Stimulated activated CD4-positive, alpha-beta T cell treated with anti-CD3 and anti-CD28 coated beads, Interleukin-4, amount 100 ng/mL, for 1 hour (primary cell): ENCODE results near the gene SYNPO.

Experiments used
- DNase-seq: peaks from one replicate; pipeline ENCODE4 v3.0.0-alpha.2; 2020

The SYNPO gene

DNA sequence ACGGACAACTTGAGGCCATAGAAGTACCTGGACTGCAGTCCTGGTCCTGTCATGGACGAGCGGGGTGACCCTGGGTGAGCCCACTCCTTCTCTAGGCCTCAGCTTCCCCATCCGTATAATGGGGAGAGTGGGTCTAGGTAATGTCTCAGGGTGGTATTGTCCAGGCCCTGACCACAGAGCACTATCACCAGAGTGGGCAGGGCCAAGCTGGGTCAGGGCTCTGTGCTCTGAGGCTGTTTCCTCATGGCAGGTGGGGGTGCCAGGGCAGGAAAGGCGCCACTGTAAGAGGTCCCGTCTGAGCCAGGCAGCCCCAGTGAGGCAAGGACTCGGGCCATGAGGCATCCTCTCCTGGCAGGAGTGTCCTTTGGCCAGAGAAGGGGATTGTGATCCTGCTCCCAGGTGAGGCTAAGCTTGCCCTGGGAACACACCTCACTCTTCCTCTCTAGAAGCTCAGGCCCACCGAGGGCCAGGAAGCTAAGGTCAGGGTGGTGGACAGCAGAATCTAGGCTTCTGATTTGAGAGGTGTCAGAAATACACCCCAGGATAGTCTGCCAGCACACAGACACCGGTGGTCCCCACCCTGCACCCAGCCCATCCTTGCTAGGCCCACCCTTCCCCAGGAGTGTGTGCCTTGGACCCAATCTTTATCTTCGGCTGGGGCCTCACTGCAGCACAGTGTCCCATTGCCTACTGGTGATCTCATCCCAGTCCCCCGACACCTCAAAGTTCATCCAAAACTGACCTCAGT is 19.1 kb downstream of the SYNPO start:
- no peak for DNase-seq

- DNase-seq, result no peak
Measured at GRCh38 chr5:150660108-150660831, 19.8 kb downstream of the SYNPO start.

- DNase-seq, result no peak
Measured at GRCh38 chr5:150661086-150661485, 20.6 kb downstream of the SYNPO start, which contains the start of gene MYOZ3. MYOZ3 (plus strand) TSS chr5:150661251; CDS start chr5:150662942, 1,691 bp downstream.

- no peak for DNase-seq
Measured at GRCh38 chr5:150661821-150662596, 21.5 kb downstream of the SYNPO start.

DNA sequence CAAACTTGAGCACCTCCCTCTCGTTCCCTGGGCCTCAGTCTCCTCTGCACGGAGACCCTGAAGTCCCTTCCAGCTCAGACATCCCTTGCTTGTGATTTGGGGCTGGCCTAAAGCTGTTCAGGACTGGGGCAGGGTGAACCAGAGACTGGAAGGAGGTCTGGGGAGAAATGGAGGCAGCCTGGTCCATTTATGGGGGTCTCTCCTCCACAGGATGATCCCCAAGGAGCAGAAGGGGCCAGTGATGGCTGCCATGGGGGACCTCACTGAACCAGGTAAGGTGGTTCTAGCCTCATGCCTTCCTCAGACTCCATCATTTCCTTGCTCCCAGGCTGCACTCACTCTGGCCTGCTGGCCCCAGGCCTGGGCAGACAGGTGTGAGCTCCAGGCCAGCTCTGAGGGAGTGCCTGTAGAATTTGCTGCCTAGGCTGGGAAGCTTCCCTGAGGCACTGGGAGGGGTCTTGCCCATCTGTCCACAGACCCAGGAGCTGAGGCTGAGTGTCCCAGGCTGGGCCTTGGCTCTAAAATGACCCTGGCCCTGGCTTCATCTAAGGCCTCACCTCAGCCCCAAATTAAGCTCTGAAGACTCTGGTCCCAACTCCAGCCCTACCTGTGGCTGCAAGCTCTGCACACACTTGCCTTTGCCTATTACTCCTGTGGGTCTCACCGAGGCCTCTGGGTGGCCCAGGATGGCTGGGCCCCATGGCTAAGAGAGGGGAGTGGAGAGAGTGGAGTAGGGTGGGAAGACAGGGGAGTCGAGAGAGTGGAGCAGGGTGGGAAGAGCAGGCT is 22.5 kb downstream of the SYNPO start:
- no peak for DNase-seq

DNA sequence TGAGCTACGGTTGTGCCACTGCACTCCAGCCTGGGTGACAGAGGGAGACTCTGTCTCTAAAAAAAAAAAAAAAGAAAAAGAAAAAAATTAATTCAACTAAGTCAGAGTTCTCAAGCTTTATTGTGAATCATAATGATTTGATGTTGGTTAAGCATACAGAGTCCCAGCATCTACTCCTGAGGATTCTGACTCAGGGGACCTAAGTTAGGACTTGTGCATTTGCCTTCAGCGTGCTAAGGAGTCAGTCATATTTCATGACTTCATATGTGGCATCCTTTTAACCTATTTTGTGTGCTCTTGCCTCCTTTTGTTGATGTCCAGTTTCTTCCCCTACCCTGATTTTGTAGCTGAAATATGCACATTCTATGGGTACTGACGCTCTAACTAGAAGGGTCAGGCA is 23.5 kb downstream of the SYNPO start:
- DNase-seq, result no peak

DNA sequence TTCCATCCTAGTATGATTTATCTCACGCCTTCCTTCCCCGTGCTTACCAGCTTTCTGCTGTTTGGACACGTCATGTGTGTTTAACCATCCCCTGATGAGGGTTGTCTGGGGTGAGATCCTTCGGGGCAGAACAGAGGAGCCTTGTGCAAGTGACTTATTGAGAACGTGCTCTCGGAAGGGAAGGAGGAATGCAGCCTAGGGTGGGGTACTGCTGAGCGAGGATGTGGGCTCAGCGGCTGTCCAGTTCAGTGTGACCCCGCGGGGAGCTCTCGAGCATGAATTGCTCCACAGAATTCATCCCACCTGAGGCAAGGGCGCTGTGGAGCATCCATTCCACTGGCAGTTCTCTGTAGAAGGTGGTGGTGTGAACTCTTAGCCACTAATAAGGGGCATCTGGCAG is 24.6 kb downstream of the SYNPO start:
- no peak for DNase-seq

DNA sequence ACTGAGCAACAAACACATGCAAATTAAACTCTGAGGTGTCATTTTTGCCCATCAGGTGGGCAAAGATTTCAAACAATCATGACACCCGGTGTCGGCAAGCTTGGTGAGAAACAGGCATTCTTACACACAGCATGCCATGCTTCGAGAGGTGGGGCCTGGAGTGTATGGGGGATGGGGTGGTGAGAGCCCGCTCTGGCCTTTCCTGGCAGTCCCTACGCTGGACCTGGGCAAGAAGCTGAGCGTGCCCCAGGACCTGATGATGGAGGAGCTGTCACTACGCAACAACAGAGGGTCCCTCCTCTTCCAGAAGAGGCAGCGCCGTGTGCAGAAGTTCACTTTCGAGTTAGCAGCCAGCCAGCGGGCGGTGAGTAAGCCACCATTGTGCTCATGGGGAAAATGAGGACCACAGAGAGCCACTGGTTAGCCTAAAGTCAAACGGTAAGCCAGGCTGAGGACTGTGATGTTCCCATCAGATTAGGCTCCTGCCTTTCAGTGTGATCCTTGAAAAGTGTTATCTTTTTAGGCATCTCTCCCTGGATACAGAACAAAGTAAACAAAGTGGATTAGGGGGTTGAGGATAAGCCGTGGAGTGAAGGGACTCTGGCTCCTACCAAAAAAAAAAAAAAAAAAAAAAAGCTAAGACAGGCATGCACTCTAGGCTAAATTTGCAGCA is 30.0 kb downstream of the SYNPO start:
- DNase-seq, result no peak

GRCh38 chr5:150670948-150671310 is 30.5 kb downstream of the SYNPO start:
- no peak for DNase-seq

DNA sequence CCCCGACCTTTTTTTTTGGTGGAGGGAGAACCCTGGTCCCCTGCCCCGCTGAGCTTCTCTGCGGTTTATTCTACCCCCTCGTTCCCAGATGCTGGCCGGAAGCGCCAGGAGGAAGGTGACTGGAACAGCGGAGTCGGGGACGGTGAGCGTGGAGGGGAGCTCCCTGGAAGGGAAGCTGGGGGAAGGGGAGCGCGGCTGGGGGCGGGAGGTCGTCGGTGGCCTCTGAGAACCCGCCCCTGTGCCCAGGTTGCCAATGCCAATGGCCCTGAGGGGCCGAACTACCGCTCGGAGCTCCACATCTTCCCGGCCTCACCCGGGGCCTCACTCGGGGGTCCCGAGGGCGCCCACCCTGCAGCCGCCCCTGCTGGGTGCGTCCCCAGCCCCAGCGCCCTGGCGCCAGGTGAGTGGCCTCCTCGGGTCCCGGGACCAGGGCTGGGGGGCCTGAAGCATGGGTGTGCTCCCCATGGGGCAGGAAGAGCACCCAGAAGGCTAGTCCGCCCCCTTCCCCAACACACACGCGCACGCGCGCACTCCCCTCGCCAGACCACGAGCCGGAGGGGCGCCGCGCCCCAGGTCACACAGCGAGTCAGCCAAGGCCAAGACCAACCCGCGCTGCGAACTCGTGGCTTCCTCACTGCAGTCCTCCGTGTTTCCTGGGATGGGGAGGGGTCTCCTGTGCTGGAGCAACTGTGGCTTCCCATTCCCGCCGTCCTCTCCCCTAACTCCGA is 31.2 kb downstream of the SYNPO start:
- peak; percentile 21 for DNase-seq

DNA sequence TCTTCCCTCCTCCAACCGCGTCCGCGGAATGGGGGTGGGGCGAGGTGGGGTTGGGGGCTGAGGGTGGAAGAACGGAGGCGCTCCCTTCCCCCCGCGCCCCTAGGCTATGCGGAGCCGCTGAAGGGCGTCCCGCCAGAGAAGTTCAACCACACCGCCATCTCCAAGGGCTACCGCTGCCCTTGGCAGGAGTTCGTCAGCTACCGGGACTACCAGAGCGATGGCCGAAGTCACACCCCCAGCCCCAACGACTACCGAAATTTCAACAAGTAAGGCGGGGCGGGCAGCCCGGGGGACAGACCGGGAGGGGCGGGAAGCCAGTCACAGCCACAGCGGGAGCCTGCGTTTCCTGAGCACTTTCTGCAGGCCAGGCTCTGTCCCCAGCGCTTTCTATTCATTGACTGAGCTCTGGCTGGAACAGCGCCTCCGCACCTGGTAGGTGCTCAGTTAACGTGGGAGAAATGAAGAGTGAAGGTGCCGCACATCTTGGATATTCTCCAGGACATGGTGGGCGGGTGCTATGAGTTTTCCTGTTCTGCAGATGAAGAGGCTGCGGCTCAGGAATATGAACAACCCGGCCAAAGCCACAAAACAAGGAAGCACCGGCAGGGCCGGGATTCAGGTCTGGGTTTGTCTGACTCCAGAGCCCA is 31.9 kb downstream of the SYNPO start:
- peak; percentile 28 for DNase-seq

DNA sequence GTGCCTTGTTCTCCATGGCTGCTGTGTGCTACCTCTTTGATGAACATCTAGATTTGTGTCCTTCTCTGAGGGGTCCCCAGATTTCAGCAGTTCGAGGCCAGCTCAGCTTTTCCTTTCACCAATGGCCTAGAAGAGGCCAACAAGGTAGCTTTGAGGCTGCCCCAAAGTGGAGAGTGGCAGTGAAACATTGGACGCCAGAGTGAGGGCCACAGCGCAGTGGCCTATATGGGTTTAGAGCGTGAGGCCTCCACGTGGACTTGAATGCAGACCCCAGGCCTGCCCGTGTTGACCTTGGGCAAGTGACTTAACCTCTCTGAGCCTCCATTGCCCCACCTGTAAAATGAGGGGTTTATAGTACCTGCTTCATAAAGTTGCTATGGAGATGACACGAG is 32.4 kb downstream of the SYNPO start:
- no peak for DNase-seq

- DNase-seq, result no peak
Measured at GRCh38 chr5:150674341-150674821, 33.9 kb downstream of the SYNPO start.

DNA sequence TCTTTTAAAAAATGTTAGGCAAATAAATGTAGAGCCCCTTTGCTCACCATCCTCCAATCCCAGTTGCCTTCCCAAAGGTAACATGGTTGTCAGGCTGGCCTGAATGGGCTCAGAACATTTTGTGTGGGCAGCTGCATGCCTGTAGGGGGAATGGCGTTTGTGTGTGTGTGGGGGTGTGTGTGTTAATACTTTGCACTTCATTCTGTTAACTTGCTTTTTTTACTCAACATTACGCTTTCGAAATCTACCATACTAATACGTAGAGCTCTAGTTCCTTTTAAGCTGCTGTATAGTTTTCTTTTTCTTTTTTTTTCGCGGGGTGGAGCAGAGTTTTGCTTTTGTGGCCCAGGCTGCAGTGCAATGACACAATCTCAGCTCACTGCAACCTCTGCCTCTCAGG is 34.6 kb downstream of the SYNPO start:
- DNase-seq, result no peak

- no peak for DNase-seq
Measured at GRCh38 chr5:150676578-150676977, 36.1 kb downstream of the SYNPO start.

DNA sequence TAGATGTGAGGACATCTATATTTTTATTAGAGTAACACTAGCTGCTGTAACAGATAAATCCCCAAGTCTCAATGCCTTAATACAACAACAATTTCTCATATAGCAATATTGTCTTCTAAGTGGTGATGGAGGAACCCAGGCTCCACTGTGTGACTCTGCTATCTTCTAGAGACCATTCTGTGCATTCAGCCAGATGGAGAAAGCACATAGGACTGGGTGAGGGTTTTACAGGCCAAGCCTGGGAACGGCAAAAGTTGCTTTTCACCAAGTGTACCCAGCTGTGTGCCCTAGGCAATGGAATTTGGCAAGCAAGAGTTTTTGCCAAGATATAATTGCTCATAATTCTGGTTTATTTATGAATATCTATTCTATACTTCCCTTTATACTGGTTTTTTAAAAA is 48.7 kb downstream of the SYNPO start:
- no peak for DNase-seq

DNA sequence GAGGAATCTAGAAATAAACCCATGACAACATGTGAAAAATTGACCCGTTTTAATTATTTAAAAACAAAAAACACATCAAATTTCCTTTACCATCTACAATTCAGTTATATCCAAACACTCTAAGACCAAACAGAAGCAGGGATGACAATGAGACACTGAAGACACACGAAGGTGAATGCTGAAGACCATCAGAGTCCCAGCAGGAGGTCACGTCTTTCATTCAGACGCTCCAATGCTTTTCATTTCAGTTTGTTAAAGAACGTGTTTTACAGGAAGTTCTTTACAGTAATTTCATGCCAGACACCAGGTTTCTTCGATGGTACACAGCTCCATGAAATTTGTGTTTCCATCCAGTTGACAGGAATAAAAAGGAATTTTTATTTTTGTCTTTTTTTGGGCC is 50.3 kb downstream of the SYNPO start:
- no peak for DNase-seq

- DNase-seq, result no peak
Measured at GRCh38 chr5:150692276-150692675, 51.8 kb downstream of the SYNPO start.

DNA sequence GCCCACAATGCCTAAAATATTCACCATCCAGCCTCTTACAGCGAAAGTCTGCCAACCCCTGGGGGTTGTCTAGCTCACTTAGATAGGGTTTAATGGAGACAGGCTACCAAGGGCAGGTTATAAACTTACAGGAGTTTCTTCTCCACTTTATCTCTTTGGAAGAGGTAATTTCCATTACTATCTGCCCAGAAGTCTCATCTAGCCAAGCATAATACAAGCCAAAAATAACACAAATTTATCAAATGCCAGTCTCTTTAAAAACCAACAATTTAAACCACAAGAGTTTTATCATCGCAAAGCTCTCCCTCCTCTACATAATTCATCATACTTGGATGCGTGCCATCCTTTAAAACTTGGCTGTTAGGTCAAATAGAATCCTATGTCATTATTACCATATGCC is 54.2 kb downstream of the SYNPO start:
- DNase-seq, result no peak

GRCh38 chr5:150700246-150700593 is 59.8 kb downstream of the SYNPO start:
- no peak for DNase-seq
